ENCODE results near the gene C2CD4B.

GRCh38 chr15:62118520-62119226 is 46.4 kb downstream of the C2CD4B start:
- no peak for TF ChIP-seq POLR2A (IDR thresholded peaks at IDR 0.05; ENCODE audit: low read depth)
- TF ChIP-seq, protein P1, sequence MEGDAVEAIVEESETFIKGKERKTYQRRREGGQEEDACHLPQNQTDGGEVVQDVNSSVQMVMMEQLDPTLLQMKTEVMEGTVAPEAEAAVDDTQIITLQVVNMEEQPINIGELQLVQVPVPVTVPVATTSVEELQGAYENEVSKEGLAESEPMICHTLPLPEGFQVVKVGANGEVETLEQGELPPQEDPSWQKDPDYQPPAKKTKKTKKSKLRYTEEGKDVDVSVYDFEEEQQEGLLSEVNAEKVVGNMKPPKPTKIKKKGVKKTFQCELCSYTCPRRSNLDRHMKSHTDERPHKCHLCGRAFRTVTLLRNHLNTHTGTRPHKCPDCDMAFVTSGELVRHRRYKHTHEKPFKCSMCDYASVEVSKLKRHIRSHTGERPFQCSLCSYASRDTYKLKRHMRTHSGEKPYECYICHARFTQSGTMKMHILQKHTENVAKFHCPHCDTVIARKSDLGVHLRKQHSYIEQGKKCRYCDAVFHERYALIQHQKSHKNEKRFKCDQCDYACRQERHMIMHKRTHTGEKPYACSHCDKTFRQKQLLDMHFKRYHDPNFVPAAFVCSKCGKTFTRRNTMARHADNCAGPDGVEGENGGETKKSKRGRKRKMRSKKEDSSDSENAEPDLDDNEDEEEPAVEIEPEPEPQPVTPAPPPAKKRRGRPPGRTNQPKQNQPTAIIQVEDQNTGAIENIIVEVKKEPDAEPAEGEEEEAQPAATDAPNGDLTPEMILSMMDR (IDR thresholded peaks at IDR 0.05), result no peak

All from esophagus muscularis mucosa (tissue), 3 donors.